NCI-H187 treated with DMSO at 0.1 percent for 48 hours (cell line): Measurements from ENCODE around the gene NSD2.

Experiments
- DNase-seq: peaks from one replicate; lab custom pipeline; 2025; lab: John Stamatoyannopoulos, UW

NSD2 gene

GRCh38 chr4:1945124-1945895, 74.1 kb downstream of the NSD2 start:
- no peak for DNase-seq

DNA sequence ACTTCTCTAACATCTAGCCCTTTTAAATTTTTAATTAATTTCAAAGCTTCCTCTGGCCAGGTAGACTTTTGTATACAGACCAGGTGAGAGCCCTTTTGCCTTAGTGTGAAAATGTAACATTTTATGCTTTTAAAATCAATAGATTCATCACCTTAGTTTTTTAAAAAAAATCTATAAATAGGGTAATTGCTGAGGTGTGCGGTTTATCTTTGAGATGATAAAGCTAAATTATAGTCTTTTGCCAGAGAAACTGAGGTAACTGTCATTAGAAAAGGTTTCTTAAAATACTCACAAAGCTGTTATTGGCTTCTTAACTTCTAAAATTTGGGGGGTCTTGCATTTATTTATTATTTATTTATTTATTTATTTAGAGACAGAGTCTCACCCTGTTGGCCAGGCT, 74.7 kb downstream of the NSD2 start:
- DNase-seq = no peak

DNA sequence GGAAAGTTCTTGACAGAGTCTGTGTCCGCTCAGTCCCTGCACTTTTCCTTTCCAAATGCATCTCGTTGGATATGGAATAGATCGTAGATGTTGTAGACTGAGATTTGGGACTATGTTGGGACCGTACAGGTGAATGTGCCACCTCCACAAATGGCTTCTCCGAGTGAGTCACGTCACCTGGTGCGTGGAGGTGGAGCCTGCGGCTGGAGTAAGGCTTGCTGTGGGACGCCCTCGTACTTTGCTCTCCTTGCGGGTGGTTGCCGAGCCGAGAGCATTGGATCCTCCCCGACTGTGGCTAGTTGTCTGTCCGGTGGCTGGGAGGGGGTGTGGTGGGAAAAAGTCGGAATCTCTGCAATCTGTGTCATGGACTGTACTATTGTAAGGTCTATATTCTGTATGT, 77.0 kb downstream of the NSD2 start:
- DNase-seq = no peak

- DNase-seq = no peak
Measured at GRCh38 chr4:1948892-1949436, 77.8 kb downstream of the NSD2 start.

DNA sequence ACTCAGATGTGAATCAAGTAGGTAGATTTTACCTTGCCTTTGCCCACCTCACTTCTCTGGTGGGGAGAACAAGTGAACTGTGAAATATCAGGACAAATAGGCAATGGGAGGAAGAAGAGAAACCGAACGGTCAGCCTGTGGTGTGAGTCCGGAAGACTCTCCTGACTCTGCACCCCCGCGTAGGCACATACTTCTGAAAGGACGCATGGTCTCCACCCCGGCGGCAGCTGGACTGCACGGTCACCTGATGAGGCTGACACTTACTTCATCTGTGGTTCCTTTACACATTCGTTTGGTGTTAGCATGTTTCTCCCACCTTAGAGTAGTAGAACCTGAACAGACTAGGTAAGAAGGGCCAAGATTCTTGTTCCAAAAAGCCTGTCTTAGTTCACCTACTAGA, 79.2 kb downstream of the NSD2 start:
- DNase-seq = no peak

DNA sequence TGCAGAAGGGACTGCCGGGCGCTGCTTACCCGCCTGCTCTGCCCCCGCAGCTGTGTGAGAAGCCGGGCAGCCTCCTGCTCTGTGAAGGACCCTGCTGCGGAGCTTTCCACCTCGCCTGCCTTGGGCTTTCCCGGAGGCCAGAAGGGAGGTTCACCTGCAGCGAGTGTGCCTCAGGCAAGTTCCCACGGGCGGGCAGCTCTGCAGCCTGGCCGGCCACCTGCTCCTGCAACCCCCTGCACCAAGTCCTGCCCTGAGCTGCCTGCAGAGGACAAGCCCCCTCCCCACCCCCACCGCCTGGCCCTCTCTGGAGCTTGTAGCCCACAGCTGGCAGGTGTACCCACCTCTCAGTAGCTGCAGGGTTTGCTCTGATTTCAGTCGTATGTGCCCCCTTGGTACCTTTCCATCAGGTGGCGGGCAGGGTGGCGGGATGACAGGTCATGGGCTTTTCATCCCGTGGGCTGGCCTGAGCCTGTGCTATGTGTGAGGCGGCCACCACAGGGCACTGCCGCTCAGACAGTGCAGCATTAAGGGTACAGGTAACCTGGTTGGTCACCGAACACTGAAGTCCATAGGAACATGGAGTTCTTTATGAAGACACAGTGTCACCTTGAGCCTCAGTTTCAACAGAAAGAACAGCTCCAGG, 81.0 kb downstream of the NSD2 start:
- no peak for DNase-seq

DNA sequence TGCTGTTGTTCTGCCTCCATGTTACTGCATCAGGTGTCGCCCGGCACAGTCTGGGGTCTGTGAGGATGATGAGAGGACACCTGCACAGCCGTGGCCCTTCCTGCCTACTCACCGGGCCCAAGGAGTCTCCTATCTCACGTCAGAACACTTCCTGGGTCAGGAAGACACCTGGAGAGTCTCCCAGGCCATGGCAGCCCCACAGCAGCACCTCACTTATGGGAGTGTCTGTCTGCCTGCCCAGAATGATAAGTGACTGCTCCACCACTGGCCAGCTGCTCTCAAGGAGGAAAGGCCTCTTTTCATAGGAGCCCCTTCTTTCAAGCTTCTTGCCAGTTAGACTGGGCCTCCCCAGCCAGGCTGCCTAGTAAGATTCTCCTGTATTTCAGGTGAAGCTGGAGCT, 81.5 kb downstream of the NSD2 start:
- no peak for DNase-seq

DNA sequence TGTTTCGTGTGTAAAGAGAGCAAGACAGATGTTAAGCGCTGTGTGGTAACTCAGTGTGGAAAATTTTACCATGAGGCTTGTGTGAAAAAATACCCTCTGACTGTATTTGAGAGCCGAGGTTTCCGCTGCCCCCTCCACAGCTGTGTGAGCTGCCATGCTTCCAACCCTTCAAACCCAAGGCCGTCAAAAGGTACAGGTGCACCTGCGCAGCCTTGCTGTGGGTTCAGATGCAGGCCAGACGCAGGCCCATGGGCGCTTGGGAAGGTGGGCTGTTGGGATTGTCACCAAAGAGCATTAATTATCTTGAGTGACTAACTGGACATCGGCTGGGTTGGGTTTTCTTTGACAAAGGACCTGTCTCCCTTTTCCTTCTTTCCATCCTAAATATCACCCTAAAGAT, 82.1 kb downstream of the NSD2 start:
- no peak for DNase-seq

DNA sequence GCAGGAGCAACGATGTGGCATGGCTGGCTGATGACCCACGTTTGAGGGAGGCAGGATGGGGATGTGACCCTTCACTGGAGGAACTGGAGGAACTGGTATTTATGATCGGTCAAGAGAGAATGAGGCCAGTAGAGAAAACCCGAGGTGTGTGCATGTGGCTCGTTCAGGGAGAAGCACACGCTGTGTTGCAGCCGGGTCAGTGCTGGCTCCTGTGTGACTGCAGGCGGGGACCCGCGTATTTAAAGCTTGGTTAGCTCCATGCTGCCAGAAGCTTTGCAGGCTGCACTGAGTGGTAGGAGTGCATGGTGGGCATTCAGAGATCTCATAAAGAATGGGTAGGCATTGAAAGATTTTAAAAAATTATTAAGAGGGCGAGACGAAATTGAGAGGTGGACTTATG, 85.4 kb downstream of the NSD2 start:
- DNase-seq = no peak

DNA sequence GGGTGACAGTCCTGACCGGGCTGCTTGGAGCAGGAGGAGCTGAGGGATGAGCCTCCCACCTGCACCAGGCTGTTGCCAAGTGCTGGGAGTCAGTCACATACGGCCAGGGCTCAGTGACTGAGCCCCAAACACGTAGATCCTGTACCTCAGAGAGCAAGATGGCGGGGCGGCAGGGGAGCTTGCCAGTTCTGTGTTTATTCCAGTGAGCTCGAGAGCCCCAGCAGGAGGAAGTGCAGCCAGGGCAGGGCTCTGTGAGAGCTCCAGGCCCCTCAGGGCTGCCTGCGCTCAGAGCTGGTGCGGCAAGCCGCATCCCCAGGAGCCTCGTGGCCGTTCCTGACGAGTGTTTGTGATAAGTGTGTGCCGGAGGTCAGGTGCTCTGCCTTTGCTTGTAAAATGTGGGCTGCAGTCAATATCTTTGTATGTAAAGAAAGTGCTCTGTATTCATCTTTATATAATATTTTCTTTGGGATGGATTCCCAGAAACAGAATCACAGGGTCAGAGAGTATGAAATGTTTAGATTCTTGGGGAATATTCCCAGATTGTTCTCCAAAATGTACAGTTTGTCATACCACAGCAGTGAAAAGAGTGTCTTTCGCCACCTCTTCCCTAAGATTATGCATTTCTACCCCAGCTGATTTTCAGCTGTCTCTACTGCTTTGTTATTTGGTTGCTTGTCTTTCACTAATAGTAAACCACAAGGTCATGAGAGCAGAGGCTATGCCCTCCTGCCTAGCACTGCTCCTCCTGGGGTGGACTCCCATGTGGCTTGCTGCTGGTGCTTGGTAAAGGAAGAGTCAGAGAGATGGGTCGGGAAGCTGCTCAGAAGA, 87.3 kb downstream of the NSD2 start:
- no peak for DNase-seq

GRCh38 chr4:1959104-1959384, 87.9 kb downstream of the NSD2 start:
- no peak for DNase-seq

DNA sequence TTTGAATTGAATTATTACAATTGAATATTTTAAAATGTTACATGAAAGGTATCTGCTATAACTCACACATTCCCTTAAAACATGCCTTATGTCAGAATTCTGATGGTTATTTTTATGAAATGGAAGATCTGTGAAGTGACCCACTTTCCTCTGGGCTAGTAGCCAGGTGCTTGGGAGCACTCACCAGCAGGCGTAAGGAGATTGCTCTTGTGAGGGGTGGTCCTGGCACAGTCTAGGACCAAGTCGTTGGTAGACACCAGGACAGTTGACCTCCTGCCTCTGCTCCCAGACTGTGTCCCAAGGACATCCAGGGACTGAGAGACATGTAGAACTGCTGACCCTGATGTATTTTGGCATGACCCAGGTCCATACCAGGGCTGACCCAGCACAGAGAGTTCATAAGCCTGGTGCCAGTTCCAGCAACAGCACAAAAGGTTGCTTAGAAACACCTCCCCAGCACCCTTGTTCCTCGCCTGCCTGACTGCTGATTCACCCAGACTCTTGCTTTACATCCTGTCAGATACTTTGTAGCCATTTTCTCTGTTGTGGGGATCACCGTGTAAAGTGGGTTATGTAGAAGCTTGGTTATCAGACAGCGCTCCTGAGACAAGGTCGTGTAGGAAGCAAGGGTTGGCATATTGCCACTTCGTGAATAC, 89.1 kb downstream of the NSD2 start:
- no peak for DNase-seq

DNA sequence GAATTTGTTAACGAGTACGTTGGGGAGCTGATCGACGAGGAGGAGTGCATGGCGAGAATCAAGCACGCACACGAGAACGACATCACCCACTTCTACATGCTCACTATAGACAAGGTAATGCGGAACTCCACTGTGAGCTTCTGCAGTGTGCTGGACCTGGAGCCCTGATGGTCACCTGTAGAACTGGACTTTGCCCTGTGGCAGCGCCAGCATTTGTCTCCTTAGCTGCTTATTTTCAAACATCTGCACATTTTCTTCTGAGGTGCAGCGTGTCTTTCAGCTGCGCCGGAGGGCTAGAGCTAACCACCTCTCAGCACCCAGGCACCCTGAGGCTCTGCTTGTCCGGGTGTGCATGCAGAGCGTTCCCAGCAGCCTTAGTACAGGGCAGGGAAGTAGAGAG, 89.8 kb downstream of the NSD2 start:
- DNase-seq = no peak

- DNase-seq = no peak
Measured at GRCh38 chr4:1961563-1961962, 90.4 kb downstream of the NSD2 start.

DNA sequence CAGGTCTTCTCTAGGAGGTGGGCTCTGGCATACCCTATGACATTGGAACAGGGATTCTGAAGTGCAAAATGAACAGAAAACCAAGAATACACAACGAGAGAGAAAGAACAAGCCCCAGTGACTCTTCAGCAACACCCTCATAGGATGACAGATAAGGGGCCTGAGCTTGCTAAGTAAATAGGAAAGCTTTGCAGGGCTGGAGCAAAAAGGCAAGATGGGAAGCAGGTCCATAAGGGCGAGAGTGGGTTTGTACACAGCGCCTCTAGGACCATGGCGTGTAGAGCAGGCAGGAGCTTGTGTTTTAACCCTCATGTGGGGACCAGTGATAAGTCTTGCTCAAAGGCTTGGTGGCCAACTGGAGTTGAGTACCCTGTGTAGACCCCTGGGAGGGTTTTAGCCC, 91.8 kb downstream of the NSD2 start:
- no peak for DNase-seq

DNA sequence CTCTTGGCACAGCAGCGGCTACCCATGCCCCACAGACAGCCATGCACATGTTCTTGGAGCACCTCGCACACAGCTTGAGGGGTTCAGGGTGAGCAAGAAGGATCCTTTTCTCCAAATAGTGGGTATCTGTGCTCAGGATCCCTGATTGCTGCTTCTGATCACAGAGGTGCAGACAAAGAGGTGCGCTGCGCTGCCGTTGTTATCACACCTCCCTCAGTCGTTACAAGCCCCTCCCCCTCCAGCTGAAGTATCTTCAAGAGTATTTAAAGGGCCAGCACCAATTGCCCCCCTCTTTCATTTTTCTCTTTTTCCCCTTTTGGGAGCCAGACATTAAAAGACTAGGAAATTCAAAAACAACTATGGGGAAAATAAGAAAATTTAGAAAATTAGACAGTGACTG, 93.2 kb downstream of the NSD2 start:
- DNase-seq = no peak

- no peak for DNase-seq
Measured at GRCh38 chr4:1964971-1965370, 93.8 kb downstream of the NSD2 start.

- DNase-seq = no peak
Measured at GRCh38 chr4:1967512-1968149, 96.4 kb downstream of the NSD2 start.

GRCh38 chr4:1968686-1969295, 97.6 kb downstream of the NSD2 start:
- no peak for DNase-seq

DNA sequence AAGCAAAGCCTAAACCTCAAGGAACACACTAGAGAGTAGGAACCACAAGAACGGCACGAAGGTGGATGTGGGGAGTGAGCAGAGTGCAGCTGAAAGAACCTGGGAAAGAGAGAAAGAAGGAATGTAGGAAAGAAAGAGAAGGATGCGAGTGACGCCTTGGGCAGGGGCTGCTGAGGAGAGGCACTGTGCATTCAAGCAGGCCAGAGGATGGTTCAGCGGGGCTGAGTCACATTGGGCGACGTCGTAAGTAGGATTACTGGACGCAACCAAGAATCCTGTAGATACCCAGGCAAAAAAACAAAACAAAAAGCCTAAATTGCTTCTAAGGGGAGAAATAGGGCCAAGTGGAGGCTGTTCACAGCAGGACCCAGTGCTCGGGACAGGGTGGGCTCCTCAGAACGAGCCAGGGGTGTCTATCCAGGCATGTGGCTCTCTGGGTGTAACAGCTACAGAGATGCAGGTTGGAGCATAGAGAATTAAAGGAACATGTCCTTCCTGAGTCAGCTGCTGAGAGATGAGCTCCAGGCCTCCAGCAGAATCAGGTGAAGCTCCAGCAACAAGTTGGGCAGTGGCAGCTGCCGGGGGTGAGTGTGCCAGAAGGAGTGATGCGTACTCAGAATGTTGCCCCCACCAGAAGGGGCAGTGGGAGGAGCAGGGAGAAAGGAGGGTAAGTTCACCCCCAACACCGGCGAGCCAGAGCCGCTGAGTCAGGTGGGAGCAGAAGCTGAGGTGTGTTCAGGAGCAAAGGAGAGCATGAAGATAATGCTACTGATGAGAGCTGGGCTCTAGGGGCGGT, 98.9 kb downstream of the NSD2 start:
- DNase-seq = no peak

- DNase-seq = no peak
Measured at GRCh38 chr4:1970926-1971325, 99.7 kb downstream of the NSD2 start.
